K562 (cell line): Measurements from ENCODE around the gene LRRC51. TPM values are rescaled to one million over a fixed set of nuclear protein-coding genes. Genes with fewer than 3 reads are reported as not detected.
A peak's percentile ranks its signal among the peaks of the same experiment; 100 is the strongest.

Experiments
- EHMT2 ChIP-seq: fragments of 450-650 bp; IDR thresholded peaks from 2 replicates; pipeline ENCODE4 v1.6.1; 2018; ENCODE audit warnings: antibody characterized with exemption
- FOXJ2 ChIP-seq: fragments of 200-800 bp; sonication (Bioruptor generic); IDR thresholded peaks from 2 replicates; pipeline ENCODE4 v1.6.1; 2016; ENCODE audit warnings: missing genetic modification characterization, missing compliant biosample characterization
- FOXK1 ChIP-seq: sonication (generic); formaldehyde crosslinking; IDR thresholded peaks from 2 replicates; pipeline ENCODE4 v1.8.0; 2022; ENCODE audit warnings: missing genetic modification reagents, mild to moderate bottlenecking, borderline replicate concordance
- FUS ChIP-seq: fragments of 200-400 bp; formaldehyde crosslinking; optimal IDR thresholded peaks from 2 replicates; pipeline ENCODE3; 2017; ENCODE audit warnings: low read depth, low read length
- HEY1 ChIP-seq: fragments of 250-450 bp; sonication (Bioruptor Pico); IDR thresholded peaks from 2 replicates; pipeline ENCODE4 v1.5.0; 2020; ENCODE audit warnings: mild to moderate bottlenecking, moderate library complexity, borderline replicate concordance
- HLTF ChIP-seq: fragments of 450-650 bp; IDR thresholded peaks from 2 replicates; pipeline ENCODE4 v1.6.1; 2016
- HMGXB4 ChIP-seq: sonication (generic); formaldehyde crosslinking; IDR thresholded peaks from 2 replicates; pipeline ENCODE4 v1.8.1; 2023; ENCODE audit warnings: mild to moderate bottlenecking, missing genetic modification reagents
- JUND ChIP-seq, 2 experiments: IDR thresholded peaks; 2 replicates in 1 of 2; 3 replicates in 1 of 2; pipeline ENCODE4 v1.6.1; 2011; ENCODE audit warnings: borderline replicate concordance in 2 of 2, low read depth in 2 of 2, low read length in 2 of 2, improper control_type of control experiment in 1 of 2, missing biosample characterization in 1 of 2, missing genetic modification characterization in 1 of 2, missing genetic modification reagents in 1 of 2
- KAT8 ChIP-seq: fragments of 450-650 bp; IDR thresholded peaks from 2 replicates; pipeline ENCODE4 v1.6.1; 2016; ENCODE audit warnings: low read depth, mild to moderate bottlenecking
- MAFG ChIP-seq: fragments of 450-650 bp; conservative IDR thresholded peaks from 2 replicates; pipeline ENCODE4 v1.6.1; 2016; ENCODE audit warnings: missing genetic modification characterization, missing compliant biosample characterization
- MCM7 ChIP-seq, 2 experiments: fragments of 450-650 bp; IDR thresholded peaks; 2 replicates each; pipeline ENCODE4 v1.6.1; 2016 to 2018
- RFX1 ChIP-seq: fragments of 450-650 bp; IDR thresholded peaks from 2 replicates; pipeline ENCODE4 v1.6.1; 2016; ENCODE audit warnings: mild to moderate bottlenecking, moderate library complexity
- SRSF1 ChIP-seq: fragments of 200-400 bp; formaldehyde crosslinking; IDR thresholded peaks from 2 replicates; pipeline ENCODE4 v1.6.1; 2017; ENCODE audit warnings: mild to moderate bottlenecking, low read depth, low read length, moderate library complexity
- TAF15 ChIP-seq: fragments of 200-400 bp; formaldehyde crosslinking; IDR thresholded peaks from 2 replicates; pipeline ENCODE4 v1.6.1; 2017; ENCODE audit warnings: mild to moderate bottlenecking, low read depth, low read length, moderate library complexity
- TAF9B ChIP-seq: fragments of 450-650 bp; IDR thresholded peaks from 2 replicates; pipeline ENCODE4 v1.6.1; 2018; ENCODE audit warnings: mild to moderate bottlenecking; ENCODE audit not compliant: partially characterized antibody
- THAP7 ChIP-seq: fragments of 250-450 bp; sonication (Bioruptor Pico); IDR thresholded peaks from 2 replicates; pipeline ENCODE4 v1.5.0; 2021
- ZBTB17 ChIP-seq: fragments of 450-650 bp; formaldehyde crosslinking; IDR thresholded peaks from 2 replicates; pipeline ENCODE4 v1.4.0; 2020; ENCODE audit warnings: mild to moderate bottlenecking
- ZNF121 ChIP-seq: sonication (generic); formaldehyde crosslinking; conservative IDR thresholded peaks from 2 replicates; pipeline ENCODE4 v1.8.0; 2022; ENCODE audit warnings: missing genetic modification reagents
- polyA plus RNA-seq, 8 experiments: library from polyadenylated mRNA; depleted of rRNA in 4 of 8; stranded (reverse) in 5 of 8; unstranded in 3 of 8; fragments of >200 nt; fragmentation: Nextera tagmentation in 2 of 8; fragmentation: Illumina TruSeq in 1 of 8; extraction: Ambion mirVana in 2 of 8; extraction: Trizol in 1 of 8; gene quantifications; 2 replicates each; pipeline versions ENCODE4 v1.2.1 to v1.2.3, GENCODE V29; 2011 to 2014; ENCODE audit warnings: inconsistent platforms in 1 of 8, missing spikeins in 1 of 8
- total RNA-seq, 7 experiments: library from RNA; depleted of rRNA in 6 of 7; stranded (reverse); fragments of >200 nt in 6 of 7; fragmentation: Illumina TruSeq in 2 of 7; extraction: Trizol in 2 of 7; gene quantifications; 2 replicates each; pipeline versions ENCODE4 v1.2.1 to v1.2.3, GENCODE V29; 2011 to 2021; ENCODE audit warnings: low replicate concordance in 1 of 7
- TF ChIP-seq, protein P1 (sequence below): sonication (generic); formaldehyde crosslinking; IDR thresholded peaks from 2 replicates; pipeline ENCODE4 v1.8.0; 2022; ENCODE audit warnings: mild to moderate bottlenecking, missing genetic modification reagents
- TF ChIP-seq, protein P2 (sequence below): fragments of 250-450 bp; sonication (Bioruptor Pico); IDR thresholded peaks from 2 replicates; pipeline ENCODE4 v1.8.0; 2022; ENCODE audit warnings: inconsistent platforms, mild to moderate bottlenecking, moderate library complexity, borderline replicate concordance

LRRC51 gene
- total and polyA plus RNA-seq, 9 of the 15 experiments (the other 6 are each of a cell fraction or from before 2014, with no cell fraction given) = 4.7 to 10.6 (median 5.6) TPM

GRCh38 chr11:72112143-72112977, 31.7 kb downstream of the LRRC51 start, which contains the start of gene ANAPC15 (continued):
- TF ChIP-seq, protein P1, sequence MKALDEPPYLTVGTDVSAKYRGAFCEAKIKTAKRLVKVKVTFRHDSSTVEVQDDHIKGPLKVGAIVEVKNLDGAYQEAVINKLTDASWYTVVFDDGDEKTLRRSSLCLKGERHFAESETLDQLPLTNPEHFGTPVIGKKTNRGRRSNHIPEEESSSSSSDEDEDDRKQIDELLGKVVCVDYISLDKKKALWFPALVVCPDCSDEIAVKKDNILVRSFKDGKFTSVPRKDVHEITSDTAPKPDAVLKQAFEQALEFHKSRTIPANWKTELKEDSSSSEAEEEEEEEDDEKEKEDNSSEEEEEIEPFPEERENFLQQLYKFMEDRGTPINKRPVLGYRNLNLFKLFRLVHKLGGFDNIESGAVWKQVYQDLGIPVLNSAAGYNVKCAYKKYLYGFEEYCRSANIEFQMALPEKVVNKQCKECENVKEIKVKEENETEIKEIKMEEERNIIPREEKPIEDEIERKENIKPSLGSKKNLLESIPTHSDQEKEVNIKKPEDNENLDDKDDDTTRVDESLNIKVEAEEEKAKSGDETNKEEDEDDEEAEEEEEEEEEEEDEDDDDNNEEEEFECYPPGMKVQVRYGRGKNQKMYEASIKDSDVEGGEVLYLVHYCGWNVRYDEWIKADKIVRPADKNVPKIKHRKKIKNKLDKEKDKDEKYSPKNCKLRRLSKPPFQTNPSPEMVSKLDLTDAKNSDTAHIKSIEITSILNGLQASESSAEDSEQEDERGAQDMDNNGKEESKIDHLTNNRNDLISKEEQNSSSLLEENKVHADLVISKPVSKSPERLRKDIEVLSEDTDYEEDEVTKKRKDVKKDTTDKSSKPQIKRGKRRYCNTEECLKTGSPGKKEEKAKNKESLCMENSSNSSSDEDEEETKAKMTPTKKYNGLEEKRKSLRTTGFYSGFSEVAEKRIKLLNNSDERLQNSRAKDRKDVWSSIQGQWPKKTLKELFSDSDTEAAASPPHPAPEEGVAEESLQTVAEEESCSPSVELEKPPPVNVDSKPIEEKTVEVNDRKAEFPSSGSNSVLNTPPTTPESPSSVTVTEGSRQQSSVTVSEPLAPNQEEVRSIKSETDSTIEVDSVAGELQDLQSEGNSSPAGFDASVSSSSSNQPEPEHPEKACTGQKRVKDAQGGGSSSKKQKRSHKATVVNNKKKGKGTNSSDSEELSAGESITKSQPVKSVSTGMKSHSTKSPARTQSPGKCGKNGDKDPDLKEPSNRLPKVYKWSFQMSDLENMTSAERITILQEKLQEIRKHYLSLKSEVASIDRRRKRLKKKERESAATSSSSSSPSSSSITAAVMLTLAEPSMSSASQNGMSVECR (CRISPR knock-in tag) = no peak; the same call in 1 of the 2 replicates
- TF ChIP-seq HEY1 (no peak), RFX1 (no peak; the same call in 1 of the 2 replicates), FOXK1 (CRISPR knock-in tag) (no peak), HLTF (no peak; the same call in 1 of the 2 replicates), SRSF1 (no peak), ZBTB17 (CRISPR knock-in tag) (no peak; the same call in 1 of the 2 replicates), EHMT2 (no peak), KAT8 (no peak), FUS (no peak), ZNF121 (no peak), HMGXB4 (CRISPR knock-in tag) (no peak), JUND (IDR thresholded peaks at IDR 0.05; ENCODE audit: borderline replicate concordance, low read depth, low read length) (peak; percentile 67), JUND (tag; IDR thresholded peaks at IDR 0.05; ENCODE audit: borderline replicate concordance, low read depth, low read length) (peak; percentile 27; the same call in 1 of the 3 replicates), TAF9B (peak; percentile 62), THAP7 (no peak), MAFG (tag) (no peak), MCM7 (IDR thresholded peaks at IDR 0.05) (no peak), TAF15 (no peak), FOXJ2 (tag) (peak; percentile 73; the same call in 1 of the 2 replicates)
- TF ChIP-seq, protein P2, sequence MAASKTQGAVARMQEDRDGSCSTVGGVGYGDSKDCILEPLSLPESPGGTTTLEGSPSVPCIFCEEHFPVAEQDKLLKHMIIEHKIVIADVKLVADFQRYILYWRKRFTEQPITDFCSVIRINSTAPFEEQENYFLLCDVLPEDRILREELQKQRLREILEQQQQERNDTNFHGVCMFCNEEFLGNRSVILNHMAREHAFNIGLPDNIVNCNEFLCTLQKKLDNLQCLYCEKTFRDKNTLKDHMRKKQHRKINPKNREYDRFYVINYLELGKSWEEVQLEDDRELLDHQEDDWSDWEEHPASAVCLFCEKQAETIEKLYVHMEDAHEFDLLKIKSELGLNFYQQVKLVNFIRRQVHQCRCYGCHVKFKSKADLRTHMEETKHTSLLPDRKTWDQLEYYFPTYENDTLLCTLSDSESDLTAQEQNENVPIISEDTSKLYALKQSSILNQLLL (CRISPR knock-in tag) = no peak
